ENCODE data around the gene SPEF1. TPM values are rescaled to one million over a fixed set of nuclear protein-coding genes. Genes with fewer than 3 reads are reported as not detected.
A peak's percentile ranks its signal among the peaks of the same experiment; 100 is the strongest.

Gene SPEF1
- total and polyA plus RNA-seq, 3 donors from 2014 or later = 9.8 to 28.8 (median 12.1) TPM

DNA sequence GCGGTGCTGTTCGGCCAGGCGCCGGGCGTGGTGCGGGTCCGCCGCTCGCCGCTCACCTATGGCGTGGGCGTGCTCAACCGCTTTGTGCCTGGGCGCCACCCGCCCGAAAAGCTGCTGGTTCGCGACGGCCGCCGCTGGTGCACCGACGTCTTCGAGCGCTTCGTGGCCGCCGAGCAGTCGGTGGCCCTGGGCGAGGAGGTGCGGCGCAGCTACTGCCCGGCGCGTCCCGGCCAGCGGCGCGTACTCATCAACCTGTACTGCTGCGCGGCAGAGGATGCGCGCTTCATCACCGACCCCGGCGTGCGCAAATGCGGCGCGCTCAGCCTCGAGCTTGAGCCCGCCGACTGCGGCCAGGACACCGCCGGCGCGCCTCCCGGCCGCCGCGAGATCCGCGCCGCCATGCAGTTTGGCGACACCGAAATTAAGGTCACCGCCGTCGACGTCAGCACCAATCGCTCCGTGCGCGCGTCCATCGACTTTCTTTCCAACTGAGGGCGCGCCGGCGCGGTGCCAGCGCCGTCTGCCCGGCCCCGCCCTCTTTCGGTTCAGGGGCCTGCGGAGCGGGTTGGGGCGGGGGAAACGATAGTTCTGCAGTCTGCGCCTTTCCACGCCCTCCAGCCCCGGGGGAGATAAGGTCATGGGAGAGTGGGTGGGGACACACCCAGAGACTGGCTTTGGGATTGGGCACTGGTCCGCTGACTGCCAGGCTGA lies 29.4 kb downstream of the SPEF1 start:
- DNase-seq = peak; percentile 57
- intact Hi-C loops (cut with DNase I; ENCODE audit: low total_unique reads) = no loop called here
- no peak overlapping the region for H3K27ac ChIP-seq
- no peaks in the 10 kb centered on the region for H3K36me3 ChIP-seq (ENCODE audit: low read depth, missing control alignments)
- H3K4me1 ChIP-seq = no peaks in the 10 kb centered on the region
- WGBS, 2 donors = 56 to 64% methylated on average over 51 to 83 of the region's 95 CpGs
- no peaks in the 10 kb centered on the region for H3K9me3 ChIP-seq
- no peaks in the 10 kb centered on the region for H3K27me3 ChIP-seq
- H3K4me3 ChIP-seq = peak overlapping the region; percentile 15 to 53
- TF ChIP-seq, protein P1, sequence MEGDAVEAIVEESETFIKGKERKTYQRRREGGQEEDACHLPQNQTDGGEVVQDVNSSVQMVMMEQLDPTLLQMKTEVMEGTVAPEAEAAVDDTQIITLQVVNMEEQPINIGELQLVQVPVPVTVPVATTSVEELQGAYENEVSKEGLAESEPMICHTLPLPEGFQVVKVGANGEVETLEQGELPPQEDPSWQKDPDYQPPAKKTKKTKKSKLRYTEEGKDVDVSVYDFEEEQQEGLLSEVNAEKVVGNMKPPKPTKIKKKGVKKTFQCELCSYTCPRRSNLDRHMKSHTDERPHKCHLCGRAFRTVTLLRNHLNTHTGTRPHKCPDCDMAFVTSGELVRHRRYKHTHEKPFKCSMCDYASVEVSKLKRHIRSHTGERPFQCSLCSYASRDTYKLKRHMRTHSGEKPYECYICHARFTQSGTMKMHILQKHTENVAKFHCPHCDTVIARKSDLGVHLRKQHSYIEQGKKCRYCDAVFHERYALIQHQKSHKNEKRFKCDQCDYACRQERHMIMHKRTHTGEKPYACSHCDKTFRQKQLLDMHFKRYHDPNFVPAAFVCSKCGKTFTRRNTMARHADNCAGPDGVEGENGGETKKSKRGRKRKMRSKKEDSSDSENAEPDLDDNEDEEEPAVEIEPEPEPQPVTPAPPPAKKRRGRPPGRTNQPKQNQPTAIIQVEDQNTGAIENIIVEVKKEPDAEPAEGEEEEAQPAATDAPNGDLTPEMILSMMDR (IDR thresholded peaks at IDR 0.05) = no peak
- no peak for TF ChIP-seq POLR2A (IDR thresholded peaks at IDR 0.05)

DNA sequence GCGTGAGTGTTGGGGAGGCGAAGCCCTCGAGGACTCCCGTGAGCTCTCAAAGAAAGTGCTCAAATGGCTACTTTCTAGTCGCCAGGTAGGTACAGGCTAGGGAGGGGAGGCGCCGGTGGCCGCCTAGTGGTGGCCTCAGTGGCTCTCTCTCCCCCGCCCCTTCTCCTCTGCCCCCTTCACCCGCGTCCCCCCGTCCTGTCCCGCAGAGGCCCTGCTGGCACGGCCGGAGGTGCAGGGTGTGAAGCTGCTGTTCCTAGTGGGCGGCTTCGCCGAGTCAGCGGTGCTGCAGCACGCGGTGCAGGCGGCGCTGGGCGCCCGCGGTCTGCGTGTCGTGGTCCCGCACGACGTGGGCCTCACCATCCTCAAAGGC lies 30.0 kb downstream of the SPEF1 start:
- H3K36me3 ChIP-seq (ENCODE audit: low read depth, missing control alignments) = no peaks in the 10 kb centered on the region
- DNase-seq = no peak
- H3K4me1 ChIP-seq = no peaks in the 10 kb centered on the region
- H3K4me3 ChIP-seq = peak overlapping the region; percentile 15 to 53
- H3K27ac ChIP-seq = no peak overlapping the region
- H3K9me3 ChIP-seq = no peaks in the 10 kb centered on the region
- WGBS, 2 donors = 56 to 62% methylated on average over 5 to 15 of the region's 31 CpGs
- TF ChIP-seq, protein P1 (IDR thresholded peaks at IDR 0.05) = no peak
- no peak for TF ChIP-seq POLR2A (IDR thresholded peaks at IDR 0.05)
- intact Hi-C loops (cut with DNase I; ENCODE audit: low total_unique reads) = no loop called here
- no peaks in the 10 kb centered on the region for H3K27me3 ChIP-seq

DNA sequence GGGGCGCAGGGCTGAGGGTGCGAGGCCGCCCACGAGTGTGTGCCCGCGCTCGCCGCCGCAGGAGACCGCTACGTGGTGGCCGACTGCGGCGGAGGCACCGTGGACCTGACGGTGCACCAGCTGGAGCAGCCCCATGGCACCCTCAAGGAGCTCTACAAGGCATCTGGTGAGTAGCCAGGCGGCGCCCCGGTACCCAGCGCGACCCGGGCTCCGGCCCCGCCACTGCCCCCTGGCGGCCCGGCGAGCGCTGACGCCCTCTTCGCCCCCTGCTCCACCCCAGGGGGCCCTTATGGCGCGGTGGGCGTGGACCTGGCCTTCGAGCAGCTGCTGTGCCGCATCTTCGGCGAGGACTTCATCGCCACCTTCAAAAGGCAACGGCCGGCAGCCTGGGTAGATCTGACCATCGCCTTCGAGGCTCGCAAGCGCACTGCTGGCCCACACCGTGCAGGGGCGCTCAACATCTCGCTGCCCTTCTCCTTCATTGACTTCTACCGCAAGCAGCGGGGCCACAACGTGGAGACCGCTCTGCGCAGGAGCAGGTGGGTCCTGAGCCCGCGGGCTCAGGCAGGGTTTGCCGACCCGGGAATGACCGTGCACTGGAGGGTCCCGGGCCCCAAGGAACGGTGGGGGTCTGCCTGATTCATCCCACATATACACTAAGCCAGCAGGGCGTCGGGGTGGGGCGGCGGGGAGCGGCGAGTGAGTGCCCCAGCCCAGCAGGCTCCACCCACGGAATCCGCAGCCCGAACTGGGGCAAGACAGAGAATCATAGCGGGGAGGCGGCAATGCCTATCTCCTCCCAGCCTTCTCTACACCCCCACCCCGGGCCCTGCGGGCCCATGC lies 31.3 kb downstream of the SPEF1 start:
- Histone ChIP-seq H3K27me3 (no peaks in the 10 kb centered on the region), H3K27ac (no peak overlapping the region), H3K4me3 (peak overlapping the region; percentile 9 to 37), H3K4me1 (no peaks in the 10 kb centered on the region), H3K9me3 (no peaks in the 10 kb centered on the region), H3K36me3 (ENCODE audit: low read depth, missing control alignments) (no peaks in the 10 kb centered on the region)
- TF ChIP-seq, protein P1 (IDR thresholded peaks at IDR 0.05) = peak in 2 of 3 experiments; percentile 65 to 66
- no peak for TF ChIP-seq POLR2A (IDR thresholded peaks at IDR 0.05)
- intact Hi-C loops (cut with DNase I; ENCODE audit: low total_unique reads) = no loop called here
- 47 to 60% methylated on average over 1 to 51 of the region's 72 CpGs for WGBS, 2 donors
- peak; percentile 60 for DNase-seq

DNA sequence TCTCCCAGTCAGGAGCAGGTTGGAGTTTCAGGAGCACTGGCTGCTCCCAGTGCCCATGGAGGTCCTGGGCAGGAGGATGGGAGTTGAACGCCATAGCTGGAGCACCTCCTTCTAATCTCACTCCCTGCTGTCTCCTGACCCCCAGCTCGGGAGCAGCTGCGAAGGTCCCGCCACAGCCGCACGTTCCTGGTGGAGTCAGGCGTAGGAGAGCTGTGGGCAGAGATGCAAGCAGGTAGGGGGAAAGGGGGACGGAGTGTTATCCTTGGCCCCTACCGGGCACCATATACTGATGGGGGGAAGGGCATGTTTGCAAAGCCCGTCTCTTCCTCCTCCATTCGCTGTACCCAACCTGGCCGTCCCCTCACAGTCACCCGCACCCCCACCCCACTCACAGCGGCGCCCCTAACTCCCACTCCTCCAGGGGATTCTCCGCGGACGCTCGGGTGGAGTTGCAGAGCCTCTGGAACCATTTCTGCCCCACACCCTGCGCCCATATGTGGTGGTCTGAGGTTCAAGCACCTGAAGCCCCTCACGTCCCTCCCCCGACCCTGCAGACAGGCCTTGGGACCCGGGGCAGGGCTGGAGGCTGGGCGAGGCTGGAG lies 32.1 kb downstream of the SPEF1 start:
- intact Hi-C loops (cut with DNase I; ENCODE audit: low total_unique reads) = no loop called here
- no peaks in the 10 kb centered on the region for H3K9me3 ChIP-seq
- peak overlapping the region; percentile 9 to 37 for H3K4me3 ChIP-seq
- no peaks in the 10 kb centered on the region for H3K36me3 ChIP-seq (ENCODE audit: low read depth, missing control alignments)
- DNase-seq = no peak
- H3K27ac ChIP-seq = no peak overlapping the region
- no peaks in the 10 kb centered on the region for H3K27me3 ChIP-seq
- 45 to 48% methylated on average over 17 to 24 of the region's 24 CpGs for WGBS, 2 donors
- H3K4me1 ChIP-seq = no peaks in the 10 kb centered on the region
- TF ChIP-seq, protein P1 (IDR thresholded peaks at IDR 0.05) = no peak
- TF ChIP-seq POLR2A (IDR thresholded peaks at IDR 0.05) = no peak
